GM18858 (cell line): ENCODE results near the gene KRTAP5-9.
"Not testable (repeated sequence)": the region's sequence is repeated elsewhere in the genome, so short reads cannot be mapped to it uniquely, and the experiment has no call there.

Experiments
- ATAC-seq: cut with Tn5 transposase; IDR thresholded peaks from one replicate; pipeline ENCODE4 v1.9.1; 2021; ENCODE audit not compliant: unreplicated experiment

The KRTAP5-9 gene

GRCh38 chr11:71548120-71548519 lies at the start of gene KRTAP5-9:
Gene KRTAP5-9 (plus strand): TSS chr11:71548420. CDS start chr11:71548658, 238 bp downstream.
- no peak for ATAC-seq

- ATAC-seq: no peak
These were observed 49.1 kb upstream of the KRTAP5-9 start for GRCh38 chr11:71499125-71499524.

- ATAC-seq: no peak
These were observed 48.7 kb upstream of the KRTAP5-9 start for GRCh38 chr11:71499546-71499945.

DNA sequence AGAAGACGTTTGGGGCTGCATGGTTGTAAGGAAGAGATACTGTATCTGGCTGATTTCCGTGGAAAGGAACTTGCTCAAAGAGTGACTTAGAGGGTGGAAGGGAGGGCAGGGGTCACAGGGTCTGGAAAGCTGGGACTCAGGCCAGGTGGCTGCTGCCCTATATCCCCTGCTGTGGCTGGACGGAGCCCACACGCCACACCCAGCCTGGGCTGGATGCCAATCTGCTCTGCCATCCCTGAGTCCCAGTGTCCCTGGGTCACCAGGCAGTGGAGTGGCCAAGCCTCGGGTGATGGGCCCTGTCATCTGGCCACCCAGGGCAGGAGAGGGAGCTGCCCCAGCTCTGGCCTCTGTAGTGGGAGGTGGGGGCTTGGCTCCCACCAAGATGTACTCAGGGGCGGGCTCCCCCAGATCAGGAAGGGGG lies 47.6 kb upstream of the KRTAP5-9 start:
- no peak for ATAC-seq

DNA sequence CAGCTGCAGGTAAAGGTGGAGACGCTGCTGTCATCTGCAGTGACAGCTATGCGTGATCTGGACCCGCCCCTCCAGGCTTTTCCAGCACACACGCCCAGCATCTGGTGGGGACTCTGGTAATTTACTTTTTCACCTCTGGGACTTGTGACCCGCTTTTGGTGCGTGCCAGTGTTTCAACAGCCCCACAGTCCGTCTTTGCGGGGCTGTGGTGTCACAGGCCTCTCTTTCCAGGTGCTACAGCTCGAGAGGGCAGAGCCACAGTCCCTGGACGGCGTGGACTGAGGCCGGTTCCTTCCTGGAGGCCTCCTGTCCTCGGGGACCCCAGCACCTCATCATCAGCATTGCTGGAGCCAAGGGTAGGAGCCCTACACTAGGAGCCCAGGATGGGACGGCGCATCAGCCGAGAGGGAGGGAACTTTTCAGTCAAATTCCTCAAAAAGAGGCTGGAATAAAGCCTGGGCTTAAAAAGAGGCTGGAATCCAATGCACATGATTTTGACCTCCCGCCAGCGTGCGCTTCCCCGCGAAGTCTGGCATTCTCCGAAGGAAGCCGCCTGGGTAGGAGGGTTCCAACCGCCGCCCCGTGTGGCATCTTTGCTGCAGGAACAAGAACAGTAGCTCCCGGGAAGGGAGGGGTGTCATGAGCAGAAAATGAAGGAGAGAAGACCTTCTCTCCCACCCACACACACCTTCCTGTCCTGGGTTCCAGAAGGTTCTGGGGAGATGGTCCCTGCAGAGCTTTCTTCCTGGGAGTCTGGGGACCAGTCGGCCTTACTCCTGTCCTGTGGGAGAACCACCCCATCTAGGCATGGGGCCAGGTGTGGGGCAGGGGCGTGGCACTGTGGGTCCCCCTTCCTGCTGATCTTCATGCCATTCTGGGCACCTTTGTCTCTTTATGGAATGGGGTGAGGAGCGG lies 46.9 kb upstream of the KRTAP5-9 start:
- no peak for ATAC-seq

GRCh38 chr11:71502026-71502425 lies 46.2 kb upstream of the KRTAP5-9 start:
- no peak for ATAC-seq

DNA sequence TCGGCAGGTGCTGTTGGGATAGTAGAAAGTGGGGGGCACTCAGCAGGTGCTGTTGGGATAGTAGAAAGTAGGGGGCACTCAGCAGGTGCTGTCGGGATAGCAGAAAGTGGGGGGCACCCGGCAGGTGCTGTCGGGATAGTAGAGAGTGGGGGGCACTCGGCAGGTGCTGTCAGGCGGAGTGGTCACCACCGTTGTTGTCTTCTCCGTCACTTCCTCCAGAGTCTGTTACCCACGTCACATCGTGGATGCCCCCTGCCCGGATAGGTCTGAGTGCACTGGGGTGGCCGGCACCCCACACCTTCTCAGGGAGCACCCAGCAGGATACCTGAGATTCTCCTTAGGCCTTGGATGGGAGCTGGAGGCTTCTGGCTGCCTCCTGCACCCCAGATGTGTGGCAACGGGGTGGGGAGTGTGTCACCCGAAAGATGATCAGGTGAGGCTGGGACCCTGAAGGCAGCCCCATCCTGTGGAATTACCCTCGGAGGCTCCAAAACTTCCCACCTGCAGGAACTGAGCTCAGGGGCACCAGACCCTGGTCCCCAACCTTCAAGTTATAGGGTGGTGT lies 45.3 kb upstream of the KRTAP5-9 start:
- no peak for ATAC-seq

- ATAC-seq: no peak
These were observed 43.7 kb upstream of the KRTAP5-9 start for GRCh38 chr11:71504531-71504930.

DNA sequence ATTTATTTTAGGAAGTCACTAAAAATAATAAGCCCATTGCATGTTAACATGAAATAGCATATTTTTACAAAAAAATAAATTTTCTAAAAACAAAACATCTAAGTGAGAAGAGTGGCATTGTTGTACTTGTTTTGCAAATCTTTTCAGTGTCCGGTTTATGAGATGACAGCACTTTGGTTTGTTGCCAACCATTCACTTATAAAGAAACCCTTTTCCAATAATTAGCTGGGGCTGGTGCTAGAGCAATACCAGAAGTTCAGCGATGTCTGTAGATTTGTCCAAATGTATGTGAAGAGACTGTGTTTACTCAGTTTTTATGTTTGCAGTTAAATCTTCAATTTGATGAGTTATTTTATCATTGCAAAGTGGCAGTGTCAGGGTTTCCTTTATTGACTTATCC lies 43.2 kb upstream of the KRTAP5-9 start:
- no peak for ATAC-seq

- no peak for ATAC-seq
These were observed 42.4 kb upstream of the KRTAP5-9 start for GRCh38 chr11:71505781-71506180.

- no peak for ATAC-seq
These were observed 41.1 kb upstream of the KRTAP5-9 start for GRCh38 chr11:71507102-71507501.

GRCh38 chr11:71518506-71519471 lies 29.4 kb upstream of the KRTAP5-9 start:
- ATAC-seq: no peak

DNA sequence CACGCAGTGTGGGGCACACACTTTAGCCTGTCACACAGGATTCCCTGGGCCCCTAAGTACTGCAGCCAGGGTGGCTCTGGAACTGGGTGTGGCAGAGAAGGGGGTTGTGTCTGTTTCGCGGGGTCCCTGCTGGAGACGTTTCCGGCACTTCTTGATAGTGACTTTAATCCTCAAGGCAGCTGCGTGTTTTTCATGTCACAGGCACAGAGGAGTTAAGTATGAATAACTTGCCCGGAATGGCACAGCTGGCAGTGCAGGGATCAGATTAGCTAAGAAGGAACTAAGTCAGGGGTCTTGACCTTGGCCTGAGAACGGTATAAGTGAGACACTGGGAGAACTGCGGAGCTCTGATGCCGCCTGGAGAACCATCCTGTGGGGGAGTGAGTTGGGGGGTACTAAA lies 28.7 kb upstream of the KRTAP5-9 start:
- no peak for ATAC-seq

DNA sequence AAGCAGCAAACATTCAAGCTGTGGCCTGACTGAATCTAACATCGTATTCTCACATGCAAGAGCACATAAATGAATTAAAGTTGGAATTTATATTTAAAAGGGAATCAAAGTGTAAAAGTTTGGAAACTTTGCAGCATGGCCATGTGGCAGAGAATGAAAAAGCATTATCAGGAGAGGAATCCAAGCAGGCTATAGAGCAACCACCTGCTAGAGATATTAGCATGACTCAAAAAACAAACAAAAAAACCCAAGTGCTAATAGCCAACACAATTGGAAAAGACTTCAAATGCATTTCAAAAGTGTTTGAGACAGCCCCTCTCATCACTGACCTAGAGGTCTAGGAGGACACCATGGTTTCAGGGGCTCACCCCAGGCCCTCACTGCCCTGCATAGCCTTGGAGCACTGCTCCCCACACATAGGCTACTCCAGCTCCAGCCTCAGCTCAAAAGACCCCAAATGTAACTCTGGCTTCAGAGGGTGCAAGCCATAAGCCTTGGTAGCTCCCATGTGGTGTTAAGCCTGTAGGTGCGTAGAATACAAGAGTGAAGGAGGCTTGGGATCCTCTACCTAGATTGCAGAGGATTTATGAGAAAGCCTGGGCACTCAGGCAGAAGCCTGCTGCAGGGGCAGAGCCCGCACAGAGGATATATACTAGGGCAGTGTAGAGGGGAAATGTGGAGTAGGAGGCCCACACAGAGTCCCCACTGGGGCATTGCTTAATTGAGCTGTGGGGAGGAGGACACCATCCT lies 22.9 kb upstream of the KRTAP5-9 start:
- ATAC-seq: no peak

DNA sequence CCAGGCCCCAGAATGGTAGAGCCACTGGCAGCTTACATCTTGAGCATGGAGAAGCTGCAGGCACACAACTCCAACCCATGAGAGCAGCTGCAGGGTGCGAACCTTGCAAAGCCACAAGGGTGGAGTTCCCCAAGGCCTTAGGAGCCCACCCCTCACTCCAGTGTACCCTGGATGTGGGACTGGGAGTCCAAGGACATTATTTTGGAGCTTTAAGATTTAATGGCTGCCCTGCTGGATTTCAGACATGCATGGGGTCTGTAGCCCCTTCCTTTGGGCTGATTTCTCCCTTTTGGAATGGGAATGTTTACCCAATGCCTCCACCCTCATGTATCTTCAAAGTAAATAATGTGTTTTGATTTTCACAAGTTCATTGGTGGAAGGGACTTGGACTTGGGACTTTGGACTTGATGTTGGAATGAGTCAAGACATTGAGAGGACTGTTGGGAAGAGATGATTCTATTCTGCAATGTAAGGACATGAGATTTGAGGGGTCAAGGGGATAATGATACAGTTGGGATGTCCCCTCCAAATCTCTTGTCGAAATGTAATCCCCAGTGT lies 22.2 kb upstream of the KRTAP5-9 start:
- ATAC-seq: no peak

DNA sequence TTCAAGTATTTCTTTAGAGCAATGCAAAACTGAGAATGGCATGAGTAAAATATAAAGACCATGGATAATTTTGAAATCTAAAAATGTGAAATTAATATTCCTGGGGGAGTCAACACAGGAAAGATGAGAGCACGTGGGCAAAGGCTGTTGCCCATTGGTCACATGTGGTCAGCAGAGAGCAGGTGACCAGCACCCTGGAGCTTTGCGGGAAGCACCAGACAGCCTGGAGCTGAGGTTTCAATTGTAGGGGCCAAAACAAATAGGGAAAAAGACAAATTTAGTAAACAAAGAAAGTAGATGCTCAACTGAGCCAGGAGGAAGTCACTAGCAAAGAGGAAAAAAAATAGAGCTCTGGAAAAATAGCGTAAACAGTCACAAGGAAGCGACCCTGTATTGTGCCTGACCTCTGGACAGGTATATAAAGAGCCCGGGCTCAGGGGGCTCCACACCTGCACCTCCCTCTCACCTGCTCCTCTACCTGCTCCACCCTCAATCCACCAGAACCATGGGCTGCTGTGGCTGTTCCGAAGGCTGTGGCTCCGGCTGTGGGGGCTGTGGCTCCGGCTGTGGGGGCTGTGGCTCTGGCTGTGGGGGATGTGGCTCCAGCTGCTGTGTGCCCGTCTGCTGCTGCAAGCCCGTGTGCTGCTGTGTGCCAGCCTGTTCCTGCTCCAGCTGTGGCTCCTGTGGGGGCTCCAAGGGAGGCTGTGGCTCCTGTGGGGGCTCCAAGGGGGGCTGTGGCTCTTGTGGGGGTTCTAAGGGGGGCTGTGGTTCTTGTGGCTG lies 21.2 kb upstream of the KRTAP5-9 start, which contains the start of gene KRTAP5-7:
Gene KRTAP5-7 (plus strand): TSS at position 472 of the 780 bp plus-strand sequence. CDS start 34 bp downstream, at position 506.
- not testable (repeated sequence) for ATAC-seq

DNA sequence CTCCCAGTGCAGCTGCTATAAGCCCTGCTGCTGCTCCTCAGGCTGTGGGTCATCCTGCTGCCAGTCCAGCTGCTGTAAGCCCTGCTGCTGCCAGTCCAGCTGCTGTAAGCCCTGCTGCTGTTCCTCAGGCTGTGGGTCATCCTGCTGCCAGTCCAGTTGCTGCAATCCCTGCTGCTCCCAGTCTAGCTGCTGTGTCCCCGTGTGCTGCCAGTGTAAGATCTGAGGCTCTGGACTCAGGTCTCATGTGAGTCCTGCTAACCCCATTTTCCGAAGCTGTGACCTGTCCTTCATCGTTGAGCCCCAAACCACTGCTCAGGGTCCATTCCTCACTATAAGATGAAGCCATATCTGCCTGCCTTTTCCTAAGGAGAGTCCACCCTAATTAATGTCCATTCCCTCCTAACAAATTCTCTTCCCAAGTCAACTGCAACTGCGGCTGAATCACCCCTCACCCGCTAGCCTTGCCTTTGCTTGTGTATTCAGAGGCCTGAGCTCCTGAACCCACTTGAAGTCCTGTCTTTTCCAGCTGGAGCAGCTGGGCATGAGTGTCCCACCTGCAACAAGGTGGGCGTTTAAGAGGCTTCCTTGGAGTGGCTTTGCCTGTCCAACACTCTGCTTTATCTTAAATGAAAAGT lies 20.5 kb upstream of the KRTAP5-9 start:
- no peak for ATAC-seq

DNA sequence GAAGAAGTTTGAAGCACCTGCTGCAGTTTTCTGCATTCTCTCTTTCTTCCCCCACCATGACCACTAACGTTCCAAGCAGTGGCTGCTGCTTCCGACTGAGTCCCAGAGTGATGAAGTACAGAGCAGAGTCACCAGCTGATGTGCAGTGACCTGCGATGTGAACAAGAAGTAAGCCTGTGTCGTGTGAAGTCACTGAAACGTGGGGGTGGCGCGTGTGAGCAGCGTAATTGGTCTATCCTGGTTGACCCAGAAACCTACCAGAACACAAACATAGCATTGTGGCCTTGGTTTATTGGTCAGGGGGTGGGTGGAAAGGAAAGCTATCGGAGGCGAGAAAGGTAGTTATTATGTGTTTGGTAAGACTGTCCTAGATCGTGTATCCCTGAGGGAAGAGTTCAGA lies 17.6 kb upstream of the KRTAP5-9 start:
- no peak for ATAC-seq
